HepG2 (cell line): ENCODE results near the gene GPR4. TPM values are rescaled to one million over a fixed set of nuclear protein-coding genes. Genes with fewer than 3 reads are reported as not detected.
A peak's percentile ranks its signal among the peaks of the same experiment; 100 is the strongest.

Experiments used
- CSRNP2 ChIP-seq: sonication (generic); formaldehyde crosslinking; conservative IDR thresholded peaks from 2 replicates; pipeline ENCODE4 v1.8.0; 2022; ENCODE audit warnings: low read depth, missing genetic modification reagents
- E2F2 ChIP-seq: sonication (generic); formaldehyde crosslinking; IDR thresholded peaks from 2 replicates; pipeline ENCODE4 v1.4.0; 2020; ENCODE audit warnings: missing genetic modification reagents, borderline replicate concordance
- ETV6 ChIP-seq: sonication (generic); formaldehyde crosslinking; conservative IDR thresholded peaks from 2 replicates; pipeline ENCODE4 v1.4.0; 2020; ENCODE audit warnings: missing genetic modification reagents
- FOXK1 ChIP-seq: sonication (generic); formaldehyde crosslinking; IDR thresholded peaks from 2 replicates; pipeline ENCODE4 v1.4.0; 2020; ENCODE audit warnings: low read depth, missing genetic modification reagents, borderline replicate concordance
- FUBP1 ChIP-seq: sonication (generic); formaldehyde crosslinking; IDR thresholded peaks from 2 replicates; pipeline ENCODE4 v1.5.1; 2020; ENCODE audit warnings: missing genetic modification reagents, mild to moderate bottlenecking, borderline replicate concordance
- HDAC6 ChIP-seq: fragments of 200-600 bp; sonication (generic); IDR thresholded peaks from 2 replicates; pipeline ENCODE4 v1.7.0; 2017; ENCODE audit warnings: mild to moderate bottlenecking, antibody characterized with exemption, low read length, low read depth
- JARID2 ChIP-seq: sonication (generic); formaldehyde crosslinking; IDR thresholded peaks from 2 replicates; pipeline ENCODE4 v1.8.1; 2023; ENCODE audit warnings: missing genetic modification reagents, inconsistent platforms; ENCODE audit not compliant: insufficient replicate concordance
- MXD1 ChIP-seq: sonication (generic); formaldehyde crosslinking; IDR thresholded peaks from 2 replicates; pipeline ENCODE4 v1.4.0; 2020; ENCODE audit warnings: mild to moderate bottlenecking, missing genetic modification reagents
- MYC ChIP-seq: sonication (generic); formaldehyde crosslinking; IDR thresholded peaks from 2 replicates; pipeline ENCODE4 v1.9.0; 2021; ENCODE audit warnings: missing genetic modification reagents, borderline replicate concordance
- ONECUT2 ChIP-seq: sonication (generic); formaldehyde crosslinking; IDR thresholded peaks from 2 replicates; pipeline ENCODE4 v1.4.0; 2020; ENCODE audit warnings: missing genetic modification reagents
- PAX8 ChIP-seq: sonication (generic); formaldehyde crosslinking; IDR thresholded peaks from 2 replicates; pipeline ENCODE4 v1.8.0; 2022; ENCODE audit warnings: mild to moderate bottlenecking, missing genetic modification reagents, borderline replicate concordance
- PCBP2 ChIP-seq: fragments of 200-400 bp; formaldehyde crosslinking; optimal IDR thresholded peaks from 2 replicates; pipeline ENCODE3; 2018; ENCODE audit warnings: low read length, low read depth; ENCODE audit not compliant: poor library complexity, severe bottlenecking
- PRMT3 ChIP-seq: sonication (generic); formaldehyde crosslinking; IDR thresholded peaks from 2 replicates; pipeline ENCODE4 v1.8.1; 2022; ENCODE audit warnings: low read depth, mild to moderate bottlenecking, moderate library complexity, missing genetic modification reagents, borderline replicate concordance
- SKIL ChIP-seq: sonication (generic); formaldehyde crosslinking; IDR thresholded peaks from 2 replicates; pipeline ENCODE4 v1.8.0; 2022; ENCODE audit warnings: missing genetic modification reagents, mild to moderate bottlenecking, moderate library complexity, borderline replicate concordance
- TCF7 ChIP-seq: sonication (generic); IDR thresholded peaks from 2 replicates; pipeline ENCODE4 v1.6.1; 2016; ENCODE audit warnings: antibody characterized with exemption, low read depth
- TSC22D2 ChIP-seq: sonication (generic); formaldehyde crosslinking; IDR thresholded peaks from 2 replicates; pipeline ENCODE4 v1.5.1; 2020; ENCODE audit warnings: missing genetic modification reagents, mild to moderate bottlenecking, borderline replicate concordance
- ZBTB8A ChIP-seq: sonication (generic); formaldehyde crosslinking; IDR thresholded peaks from 2 replicates; pipeline ENCODE4 v1.4.0; 2020; ENCODE audit warnings: mild to moderate bottlenecking, low read depth, missing genetic modification reagents, borderline replicate concordance
- ZFP90 ChIP-seq: sonication (generic); formaldehyde crosslinking; IDR thresholded peaks from 2 replicates; pipeline ENCODE4 v1.8.0; 2022; ENCODE audit warnings: missing genetic modification reagents, mild to moderate bottlenecking, inconsistent platforms, borderline replicate concordance
- ZNF317 ChIP-seq: sonication (generic); formaldehyde crosslinking; IDR thresholded peaks from 2 replicates; pipeline ENCODE4 v1.5.0; 2020; ENCODE audit warnings: mild to moderate bottlenecking, missing genetic modification reagents
- ZNF460 ChIP-seq: sonication (generic); formaldehyde crosslinking; IDR thresholded peaks from 2 replicates; pipeline ENCODE4 v1.5.1; 2020; ENCODE audit warnings: missing genetic modification reagents, mild to moderate bottlenecking, borderline replicate concordance
- ZNF781 ChIP-seq: sonication (generic); formaldehyde crosslinking; IDR thresholded peaks from 2 replicates; pipeline ENCODE4 v1.5.1; 2020; ENCODE audit warnings: borderline replicate concordance, mild to moderate bottlenecking, missing genetic modification reagents; ENCODE audit errors: not compliant biosample characterization
- polyA plus RNA-seq, 8 experiments: library from polyadenylated mRNA; depleted of rRNA in 3 of 8; stranded (reverse) in 7 of 8; unstranded in 1 of 8; fragments of >200 nt; fragmentation: Illumina TruSeq in 4 of 8; extraction: Trizol in 4 of 8; gene quantifications; 2 replicates each; pipeline versions ENCODE4 v1.2.1 to v1.2.3, GENCODE V29; 2011 to 2016; ENCODE audit warnings: low read depth in 4 of 8, missing spikeins in 1 of 8, mixed read lengths in 1 of 8; ENCODE audit not compliant: insufficient read depth in 1 of 8
- total RNA-seq, 5 experiments: library from RNA; depleted of rRNA; stranded (reverse); fragments of >200 nt; fragmentation: Illumina TruSeq; extraction: Trizol; gene quantifications; 2 replicates each; pipeline ENCODE4 v1.2.3, GENCODE V29; 2016; ENCODE audit warnings: low read depth in 1 of 5

GPR4 gene
- total and polyA plus RNA-seq, 2 of the 13 experiments (the other 11 are each of a cell fraction or from before 2014, with no cell fraction given): 0.15 TPM; not detected in 1

- TF ChIP-seq SKIL (CRISPR knock-in tag) (peak; percentile 85), MYC (CRISPR knock-in tag) (no peak), ZNF460 (CRISPR knock-in tag) (no peak), ONECUT2 (CRISPR knock-in tag) (no peak), E2F2 (no peak), CSRNP2 (CRISPR knock-in tag) (no peak), ETV6 (no peak), ZBTB8A (no peak), ZFP90 (CRISPR knock-in tag) (no peak), MXD1 (CRISPR knock-in tag) (no peak), ZNF781 (CRISPR knock-in tag) (no peak), PRMT3 (CRISPR knock-in tag) (no peak), FUBP1 (CRISPR knock-in tag) (no peak), PCBP2 (no peak), FOXK1 (CRISPR knock-in tag) (peak; percentile 58), PAX8 (CRISPR knock-in tag) (no peak), TCF7 (no peak), ZNF317 (CRISPR knock-in tag) (peak; percentile 97), HDAC6 (no peak), JARID2 (CRISPR knock-in tag) (no peak), TSC22D2 (CRISPR knock-in tag) (no peak; the same call in 1 of the 2 replicates)
Observed at GRCh38 chr19:45577111-45577905, 24.7 kb downstream of the GPR4 start (continued).
